ELR (cell line): ENCODE data around the gene FYB1.
A peak's percentile ranks its signal among the peaks of the same experiment; 100 is the strongest.
"Not testable (repeated sequence)": the region's sequence is repeated elsewhere in the genome, so short reads cannot be mapped to it uniquely, and the experiment has no call there.

Experiments used
- DNase-seq: peaks from one replicate; pipeline ENCODE4 v3.0.0-alpha.2; 2015; ENCODE audit warnings: low read depth

The FYB1 gene

GRCh38 chr5:39186722-39187539, 32.4 kb downstream of the FYB1 start:
- DNase-seq = no peak

GRCh38 chr5:39186289-39186688, 33.1 kb downstream of the FYB1 start:
- DNase-seq = no peak

- DNase-seq = no peak
Measured at GRCh38 chr5:39185761-39186160, 33.6 kb downstream of the FYB1 start.

- DNase-seq = not testable (repeated sequence)
Measured at GRCh38 chr5:39179561-39179960, 39.8 kb downstream of the FYB1 start.

- no peak for DNase-seq
Measured at GRCh38 chr5:39178861-39179260, 40.5 kb downstream of the FYB1 start.

GRCh38 chr5:39178171-39178570, 41.2 kb downstream of the FYB1 start:
- DNase-seq = peak; percentile 78

- no peak for DNase-seq
Measured at GRCh38 chr5:39177631-39177964, 41.8 kb downstream of the FYB1 start.

- no peak for DNase-seq
Measured at GRCh38 chr5:39176759-39177630, 42.4 kb downstream of the FYB1 start.

- no peak for DNase-seq
Measured at GRCh38 chr5:39175273-39175955, 43.9 kb downstream of the FYB1 start.

GRCh38 chr5:39173069-39173468, 46.3 kb downstream of the FYB1 start:
- no peak for DNase-seq

GRCh38 chr5:39172593-39172992, 46.8 kb downstream of the FYB1 start:
- no peak for DNase-seq

GRCh38 chr5:39171647-39172046, 47.7 kb downstream of the FYB1 start:
- DNase-seq = no peak

- DNase-seq = peak; percentile 87
Measured at GRCh38 chr5:39169081-39169480, 50.3 kb downstream of the FYB1 start.

- no peak for DNase-seq
Measured at GRCh38 chr5:39167972-39168342, 51.4 kb downstream of the FYB1 start.

GRCh38 chr5:39167141-39167971, 52.0 kb downstream of the FYB1 start:
- DNase-seq = peak; percentile 24

- peak; percentile 33 for DNase-seq
Measured at GRCh38 chr5:39164529-39165402, 54.6 kb downstream of the FYB1 start.

GRCh38 chr5:39164016-39164415, 55.3 kb downstream of the FYB1 start:
- DNase-seq = no peak

- no peak for DNase-seq
Measured at GRCh38 chr5:39161578-39161977, 57.8 kb downstream of the FYB1 start.

- DNase-seq = no peak
Measured at GRCh38 chr5:39160576-39161213, 58.7 kb downstream of the FYB1 start.

GRCh38 chr5:39159811-39160490, 59.4 kb downstream of the FYB1 start:
- DNase-seq = no peak
